NCI-H2107 treated with DMSO at 0.1 percent for 48 hours (cell line): ENCODE measurements around the gene PIGQ.

Experiments
- DNase-seq: peaks from one replicate; lab custom pipeline; 2025; ENCODE audit not compliant: unreplicated experiment; lab: John Stamatoyannopoulos, UW

PIGQ gene

GRCh38 chr16:569445-570254 is at the start of gene PIGQ:
PIGQ (plus strand) TSS chr16:569968; CDS start chr16:574075, 4,107 bp downstream.
- DNase-seq: no peak

DNA sequence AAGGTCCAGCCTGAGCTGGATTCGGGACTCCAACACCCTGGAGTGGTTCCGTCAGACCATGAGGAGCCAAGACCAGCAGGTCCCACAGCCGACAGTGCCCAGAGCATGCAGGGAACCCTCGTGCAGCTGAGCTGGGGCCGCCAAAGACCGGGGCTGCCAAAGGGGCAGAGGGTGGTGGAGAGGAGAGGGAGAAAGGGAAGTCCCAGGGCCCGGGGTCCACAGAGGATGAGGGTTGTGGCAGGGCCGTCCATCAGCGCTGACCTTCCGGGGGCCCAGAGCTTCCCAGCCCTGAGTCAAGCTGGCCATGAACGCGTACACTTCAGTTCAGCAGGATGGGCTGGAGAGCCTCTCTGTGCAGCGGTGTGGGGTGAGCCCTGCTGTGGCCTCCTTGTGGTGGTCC is 48.9 kb upstream of the PIGQ start:
- no peak for DNase-seq

DNA sequence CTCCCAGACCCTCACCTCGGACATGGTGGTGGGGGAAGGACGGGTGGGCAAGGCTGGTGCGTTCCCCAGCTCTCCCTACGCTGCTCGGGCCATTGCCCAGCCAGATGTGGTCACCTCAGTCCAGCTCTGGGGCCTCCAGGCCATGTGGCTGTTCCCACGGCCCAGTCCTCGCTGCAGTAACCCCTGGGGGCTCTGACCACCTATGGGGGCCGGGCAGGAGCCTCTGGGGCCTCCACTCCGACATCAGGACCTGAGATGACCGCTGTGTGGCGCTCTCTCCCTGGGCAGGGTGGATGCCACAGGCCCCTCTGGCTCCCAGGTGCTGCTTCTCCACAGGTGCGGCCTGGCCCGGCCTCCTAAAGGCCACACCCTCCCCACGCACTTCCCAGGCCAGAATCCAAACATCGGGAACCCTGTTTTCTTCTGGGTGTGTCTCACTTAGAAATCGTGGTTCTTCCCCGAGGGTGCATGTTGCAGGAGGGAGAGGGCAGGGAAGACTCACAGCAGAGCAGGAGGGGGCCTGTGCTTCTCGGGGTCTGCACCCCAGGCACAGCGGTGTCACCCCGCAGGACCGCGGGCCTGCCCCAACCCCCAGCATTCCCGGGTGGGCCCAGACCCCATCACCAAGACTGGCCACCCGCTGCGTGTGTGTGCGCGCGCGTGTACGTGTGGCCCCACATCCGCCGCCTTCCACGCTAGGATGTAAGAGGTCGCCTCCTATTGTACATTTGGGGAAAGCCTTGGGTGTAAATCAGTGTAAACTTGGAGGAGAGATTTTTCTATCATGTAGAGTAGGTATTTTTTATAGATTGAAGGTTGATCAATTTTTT is 48.2 kb upstream of the PIGQ start:
- no peak for DNase-seq

DNA sequence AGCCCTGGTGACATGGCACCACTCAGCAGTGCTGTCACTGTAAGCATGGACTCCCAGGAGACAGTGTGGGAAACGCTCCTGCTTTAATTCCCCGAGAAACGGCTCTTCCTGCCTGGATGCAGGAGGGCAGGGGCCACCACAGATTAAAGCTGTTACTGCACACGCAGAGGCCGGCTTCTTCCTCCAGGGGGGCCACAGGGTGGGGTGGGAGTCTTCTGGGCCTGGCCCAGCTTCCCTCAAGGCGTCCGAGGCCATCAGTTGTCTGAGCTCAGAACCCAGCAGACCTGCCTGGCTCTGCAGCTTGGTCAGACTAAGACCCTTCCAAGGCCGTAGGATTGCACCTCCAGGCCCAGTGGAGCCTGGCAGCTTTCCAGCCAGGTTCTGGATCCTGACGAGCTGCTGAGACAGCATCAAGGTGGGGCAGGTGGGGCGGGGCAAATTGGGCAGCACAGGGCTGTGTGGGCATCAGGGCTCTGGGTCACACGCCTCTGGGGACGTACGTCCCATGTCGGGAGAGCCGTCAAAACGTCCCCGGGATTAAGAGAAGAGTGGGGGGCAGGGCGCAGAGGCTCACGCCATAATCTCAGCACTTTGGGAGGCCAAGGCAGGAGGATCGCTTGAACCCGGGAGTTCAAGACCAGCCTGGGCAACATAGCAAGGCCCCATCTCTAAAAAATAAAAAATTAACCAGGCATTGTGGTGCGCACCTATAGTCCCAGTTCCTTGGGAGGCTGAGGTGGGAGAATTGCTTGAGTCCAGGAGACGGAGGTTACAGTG is 47.3 kb upstream of the PIGQ start:
- no peak for DNase-seq

- no peak for DNase-seq
These were observed 46.5 kb upstream of the PIGQ start for GRCh38 chr16:523097-523741.

DNA sequence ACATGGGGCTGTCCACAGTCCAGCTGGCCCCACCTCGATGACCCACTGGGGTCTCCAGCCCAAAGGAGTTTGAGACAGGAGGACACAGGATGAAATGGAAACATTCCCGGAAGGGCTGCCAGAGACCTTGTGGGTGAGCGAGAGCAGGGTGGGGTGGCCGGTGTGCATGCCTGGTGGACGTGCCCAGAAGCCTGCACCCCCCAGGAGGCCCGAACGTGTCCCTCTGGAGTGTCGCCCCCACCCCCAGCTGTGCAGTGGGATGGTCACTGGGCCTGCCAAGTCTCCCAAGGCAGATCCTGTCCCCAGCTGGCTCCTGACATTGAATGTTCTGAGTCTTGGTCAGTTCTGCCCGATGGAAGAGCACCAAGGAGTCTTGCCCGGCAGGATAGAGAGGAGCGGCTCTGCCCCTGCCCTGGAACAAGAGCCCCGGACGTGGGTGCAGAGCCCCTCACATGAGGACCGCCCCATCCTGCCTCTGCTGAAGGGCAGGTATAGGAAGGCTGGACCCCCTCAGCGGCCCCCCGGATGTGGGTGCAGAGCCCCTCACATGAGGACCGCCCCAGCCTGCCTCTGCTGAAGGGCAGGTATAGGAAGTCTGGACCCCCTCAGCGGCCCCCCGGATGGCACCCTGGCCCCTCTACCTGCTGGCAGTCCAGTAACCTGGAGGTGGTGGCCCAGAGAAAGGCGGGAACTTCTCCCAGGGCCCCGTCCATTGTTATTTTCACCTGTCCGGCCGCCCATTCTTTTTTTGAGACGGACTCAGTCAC is 45.3 kb upstream of the PIGQ start:
- DNase-seq: no peak

- DNase-seq: no peak
These were observed 44.6 kb upstream of the PIGQ start for GRCh38 chr16:525123-525519.

DNA sequence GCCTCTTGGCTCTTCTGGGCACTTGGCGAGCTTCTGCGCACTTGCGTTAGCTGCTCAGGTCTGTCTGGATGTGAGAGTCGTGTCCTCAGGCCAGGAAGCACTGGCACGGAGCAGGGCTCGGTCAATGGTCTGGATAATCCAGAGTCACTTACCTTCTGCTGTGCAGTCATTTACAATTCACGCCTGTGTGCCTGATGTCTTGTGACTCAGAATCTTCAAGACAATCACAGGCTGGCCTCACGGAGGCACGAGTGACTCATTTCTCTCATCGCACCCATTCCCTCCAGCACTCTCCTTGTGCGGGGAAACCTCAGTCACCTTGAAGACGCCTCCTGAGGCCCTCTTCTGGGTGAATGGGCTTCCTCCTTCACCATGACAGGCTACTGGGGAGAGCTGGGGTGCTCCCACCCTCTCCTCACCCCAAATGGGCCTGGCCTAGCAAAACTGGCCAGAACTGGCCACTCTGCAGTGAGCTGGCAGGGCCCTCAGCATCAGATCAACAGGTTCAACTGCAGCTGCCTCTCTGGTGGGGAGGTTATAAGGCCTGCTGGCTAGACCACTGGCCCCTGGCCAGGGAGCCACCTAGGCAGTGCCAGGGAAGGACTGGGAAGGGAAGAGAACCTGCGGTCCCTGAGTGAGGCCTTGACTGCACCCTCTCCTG is 44.1 kb upstream of the PIGQ start:
- no peak for DNase-seq

- DNase-seq: no peak
These were observed 43.4 kb upstream of the PIGQ start for GRCh38 chr16:526181-527014.

DNA sequence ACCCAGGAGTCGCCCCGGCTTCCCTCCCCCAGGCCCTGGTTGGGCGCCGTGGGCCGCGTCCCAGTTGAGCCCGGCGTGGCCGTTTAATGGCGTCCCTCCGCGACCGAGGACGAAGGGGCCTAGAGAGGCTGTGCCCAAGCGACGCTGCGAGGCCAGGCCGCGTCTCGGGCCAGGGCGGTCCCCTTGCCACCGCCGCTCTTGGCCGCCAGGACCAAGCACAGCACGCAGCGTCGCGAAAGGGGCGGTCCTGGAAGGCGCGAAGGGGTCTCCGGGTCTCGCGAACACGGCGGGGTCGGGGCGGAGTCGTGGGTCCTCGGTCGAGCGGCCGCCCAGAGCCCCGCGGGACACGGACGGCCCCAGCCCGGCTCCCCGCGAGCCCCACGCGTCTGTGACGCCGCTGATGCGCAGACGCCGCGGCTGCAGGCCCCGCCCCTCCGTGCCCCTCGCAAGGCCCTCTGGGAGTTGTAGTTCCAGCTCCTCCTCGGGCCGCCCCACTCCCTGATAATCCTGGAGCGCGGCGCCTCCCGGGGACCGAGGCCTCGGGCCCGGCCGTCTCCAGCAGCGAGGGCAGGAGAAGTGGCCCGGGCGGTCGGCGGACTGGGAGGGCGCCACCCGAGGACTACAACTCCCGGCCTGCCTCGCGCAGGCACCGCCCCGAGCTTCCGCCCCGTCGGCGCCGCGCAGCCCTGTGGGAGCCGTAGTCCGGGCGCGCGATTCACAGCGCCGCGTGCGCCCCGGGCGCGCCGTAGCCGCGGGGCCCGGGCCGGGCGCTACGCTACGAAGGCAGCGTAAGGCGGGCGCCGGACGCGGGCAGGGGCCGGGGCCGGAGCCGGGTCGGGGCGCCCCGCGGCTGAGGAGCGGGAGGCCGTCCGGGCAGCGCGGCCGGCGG is 42.5 kb upstream of the PIGQ start, which contains the start of gene CAPN15:
CAPN15 (plus strand) TSS at position 698 of the 889 bp plus-strand sequence. CDS start 19,127 bp downstream, outside the sequence.
- DNase-seq: peak; percentile 53

GRCh38 chr16:528111-529011 is 41.4 kb upstream of the PIGQ start:
- DNase-seq: no peak

DNA sequence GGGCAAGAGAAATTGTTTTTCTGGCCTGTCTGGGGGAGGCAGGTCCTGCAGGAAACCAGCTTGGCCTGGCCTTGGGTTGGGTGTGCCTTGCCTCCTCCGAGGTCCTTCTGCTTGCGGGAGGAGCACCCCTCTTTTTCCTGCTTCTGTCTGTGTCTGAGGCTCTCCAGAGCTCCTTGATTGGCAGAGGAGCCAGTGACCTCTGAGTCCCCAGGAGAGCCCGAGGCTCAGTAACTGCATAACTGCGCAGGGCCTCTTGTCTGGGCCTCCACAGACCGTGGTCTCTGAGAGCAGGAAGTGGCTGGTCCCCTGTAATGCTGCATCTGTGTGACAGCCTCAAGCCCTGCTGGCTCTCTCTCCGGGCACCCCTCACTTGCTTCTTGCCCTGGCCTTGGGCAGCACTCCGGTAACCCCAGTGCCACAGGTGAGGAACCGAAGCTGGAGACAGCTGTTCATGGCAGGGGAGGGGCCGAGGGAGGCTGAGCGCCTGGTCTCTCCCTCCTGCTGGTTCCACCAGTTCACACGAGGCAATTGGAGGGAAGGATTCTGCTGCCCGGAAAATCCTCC is 40.7 kb upstream of the PIGQ start:
- DNase-seq: no peak

- DNase-seq: no peak
These were observed 39.5 kb upstream of the PIGQ start for GRCh38 chr16:530111-530817.

DNA sequence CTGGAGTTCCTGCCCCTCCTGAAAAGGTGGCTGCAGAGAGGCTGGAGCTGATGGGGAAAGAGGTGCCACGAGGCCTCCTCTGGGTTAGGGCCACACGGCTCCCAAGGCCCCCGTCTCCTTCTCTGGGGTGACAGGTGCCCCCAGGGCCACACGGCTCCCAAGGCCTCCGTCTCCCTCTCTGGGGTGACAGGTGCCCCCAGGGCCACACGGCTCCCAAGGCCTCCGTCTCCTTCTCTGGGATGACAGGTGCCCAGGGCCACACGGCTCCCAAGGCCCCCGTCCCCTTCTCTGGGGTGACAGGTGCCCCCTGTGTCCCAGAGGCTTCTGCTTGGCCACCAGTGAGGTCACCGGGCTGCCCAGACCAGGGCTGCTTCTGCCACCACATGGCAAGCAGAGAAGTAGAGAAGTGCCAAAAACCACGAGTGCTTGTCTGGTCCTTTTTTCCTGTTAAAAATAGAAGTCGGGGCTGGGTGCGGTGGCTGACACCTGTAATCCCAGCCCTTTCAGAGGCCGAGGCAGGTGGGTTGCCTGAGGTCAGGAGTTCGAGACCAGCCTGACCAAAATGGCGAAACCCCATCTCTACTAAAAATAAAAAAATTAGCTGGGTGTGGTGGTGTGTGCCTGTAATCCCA is 38.2 kb upstream of the PIGQ start:
- no peak for DNase-seq

GRCh38 chr16:533391-534123 is 36.2 kb upstream of the PIGQ start:
- DNase-seq: peak; percentile 15
